Thyroid gland (tissue), 4 donors: ENCODE measurements around the gene HS6ST3. TPM values are rescaled to one million over a fixed set of nuclear protein-coding genes. Genes with fewer than 3 reads are reported as not detected.

Experiments used
- DNase-seq, 2 donors: peaks; one replicate each; pipeline ENCODE4 v3.0.0-alpha.2; 2019
- H3K27ac ChIP-seq, 3 donors: fragments of 200-600 bp; sonication (generic); 1 replicate in 2 of 3; 2 replicates in 1 of 3; pipeline ENCODE4 v1.5.1; 2016 to 2019; ENCODE audit warnings: mild to moderate bottlenecking in 1 of 3, moderate library complexity in 1 of 3
- H3K27me3 ChIP-seq: fragments of 200-600 bp; sonication (generic); one replicate; pipeline ENCODE4 v1.5.1; 2019
- H3K36me3 ChIP-seq, 2 donors: fragments of 200-600 bp; sonication (generic); one replicate each; pipeline ENCODE4 v1.5.1; 2016 to 2019
- H3K4me1 ChIP-seq, 2 donors: fragments of 200-600 bp; sonication (generic); one replicate each; pipeline ENCODE4 v1.5.1; 2017 to 2019
- H3K4me3 ChIP-seq, 3 donors: fragments of 200-600 bp; sonication (generic); replicated peaks in 1 of 3; 1 replicate in 2 of 3; 2 replicates in 1 of 3; pipeline ENCODE4 v1.5.1; 2016; ENCODE audit warnings: mild to moderate bottlenecking in 1 of 3
- H3K9me3 ChIP-seq: fragments of 200-600 bp; sonication (generic); one replicate; pipeline ENCODE4 v1.5.1; 2017
- POLR2A ChIP-seq, 2 donors: fragments of 450-650 bp; IDR thresholded peaks; one replicate each; pipeline ENCODE4 v1.6.1; 2017; ENCODE audit warnings: antibody characterized with exemption in 2 of 2, mild to moderate bottlenecking in 2 of 2, moderate library complexity in 1 of 2
- WGBS, 2 donors: methylation state at CpG; one replicate each; pipeline ENCODE4 v1.1.5; 2017; 5-methylcytosine and 5-hydroxymethylcytosine counted together
- intact Hi-C: fragments of 100-400 bp; cut with DNase I; formaldehyde crosslinking; loops from one replicate; pipeline ENCODE4 v1.15.1; 2023
- total RNA-seq, 4 donors: library from RNA; depleted of rRNA; stranded (reverse); fragments of >200 nt; gene quantifications; one replicate each; pipeline ENCODE4 v1.2.3, GENCODE V29; 2016
- TF ChIP-seq, protein P1 (sequence below), 6 experiments: fragments of 200-600 bp in 3 of 6; fragments of 450-650 bp in 3 of 6; sonication (generic) in 3 of 6; IDR thresholded peaks; one replicate each; pipeline ENCODE4 v1.5.1; 2016 to 2019; ENCODE audit warnings: antibody characterized with exemption in 6 of 6, mild to moderate bottlenecking in 2 of 6, inconsistent platforms in 1 of 6, moderate library complexity in 1 of 6

The HS6ST3 gene
- total RNA-seq, 4 donors from 2014 or later = 2.0 to 5.8 (median 5.0) TPM

DNA sequence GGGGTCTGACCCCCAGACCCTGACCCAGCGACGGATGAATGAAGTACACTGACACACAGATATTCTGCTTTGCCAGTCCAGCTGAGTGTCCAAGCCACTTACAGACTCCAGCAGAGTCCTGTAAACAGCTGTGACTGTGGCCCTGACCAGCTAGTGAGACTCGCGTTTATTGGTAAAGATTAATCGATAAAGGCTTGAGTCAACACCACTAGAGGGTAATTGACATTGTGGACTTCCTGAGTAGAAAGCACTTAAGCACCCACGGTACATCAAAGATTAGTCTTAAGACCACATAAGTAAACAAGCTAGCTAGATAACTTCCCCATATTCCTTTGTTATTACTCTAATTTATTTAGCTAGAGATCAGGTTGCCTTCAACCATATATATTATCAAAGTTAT, 758.4 kb downstream of the HS6ST3 start:
- Histone ChIP-seq H3K4me3 (no peak overlapping the region), H3K27me3 (no peaks in the 10 kb centered on the region), H3K36me3 (no peaks in the 10 kb centered on the region), H3K4me1 (peaks cover 5 to 11% of the 10 kb centered on the region in 2 donors), H3K9me3 (no peaks in the 10 kb centered on the region), H3K27ac (no peak overlapping the region)
- DNase-seq = no peak
- 64 to 67% methylated on average over 5 to 6 of the region's 6 CpGs for WGBS, 2 donors
- intact Hi-C loops = no loop called here
- TF ChIP-seq, protein P1, sequence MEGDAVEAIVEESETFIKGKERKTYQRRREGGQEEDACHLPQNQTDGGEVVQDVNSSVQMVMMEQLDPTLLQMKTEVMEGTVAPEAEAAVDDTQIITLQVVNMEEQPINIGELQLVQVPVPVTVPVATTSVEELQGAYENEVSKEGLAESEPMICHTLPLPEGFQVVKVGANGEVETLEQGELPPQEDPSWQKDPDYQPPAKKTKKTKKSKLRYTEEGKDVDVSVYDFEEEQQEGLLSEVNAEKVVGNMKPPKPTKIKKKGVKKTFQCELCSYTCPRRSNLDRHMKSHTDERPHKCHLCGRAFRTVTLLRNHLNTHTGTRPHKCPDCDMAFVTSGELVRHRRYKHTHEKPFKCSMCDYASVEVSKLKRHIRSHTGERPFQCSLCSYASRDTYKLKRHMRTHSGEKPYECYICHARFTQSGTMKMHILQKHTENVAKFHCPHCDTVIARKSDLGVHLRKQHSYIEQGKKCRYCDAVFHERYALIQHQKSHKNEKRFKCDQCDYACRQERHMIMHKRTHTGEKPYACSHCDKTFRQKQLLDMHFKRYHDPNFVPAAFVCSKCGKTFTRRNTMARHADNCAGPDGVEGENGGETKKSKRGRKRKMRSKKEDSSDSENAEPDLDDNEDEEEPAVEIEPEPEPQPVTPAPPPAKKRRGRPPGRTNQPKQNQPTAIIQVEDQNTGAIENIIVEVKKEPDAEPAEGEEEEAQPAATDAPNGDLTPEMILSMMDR (IDR thresholded peaks at IDR 0.05) = no peak
- no peak for TF ChIP-seq POLR2A (IDR thresholded peaks at IDR 0.05)

DNA sequence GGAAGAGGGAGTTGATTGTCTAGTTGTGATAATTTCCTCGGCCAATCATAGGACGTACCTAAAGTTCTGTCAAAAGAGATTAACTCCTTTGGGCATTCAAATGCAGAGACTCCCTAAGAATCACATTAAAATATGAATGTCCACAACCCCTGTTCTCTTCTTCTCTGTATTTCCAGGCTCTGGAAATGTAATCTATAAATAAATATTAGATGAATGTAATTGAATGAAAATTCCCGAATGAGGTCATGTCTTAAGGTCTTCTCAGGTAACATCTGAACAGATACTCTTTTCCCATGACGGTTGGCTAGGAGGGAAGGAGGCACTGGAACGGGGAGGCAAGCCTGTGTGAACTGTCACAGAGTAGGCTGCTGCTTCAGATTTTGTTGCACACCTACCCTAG, 759.2 kb downstream of the HS6ST3 start:
- H3K27me3 ChIP-seq = no peaks in the 10 kb centered on the region
- peaks cover 5 to 11% of the 10 kb centered on the region in 2 donors for H3K4me1 ChIP-seq
- no peak overlapping the region for H3K4me3 ChIP-seq
- WGBS, 2 donors = 87 to 95% methylated on average over 5 of the region's 5 CpGs
- H3K27ac ChIP-seq = no peak overlapping the region
- intact Hi-C loops = no loop called here
- no peaks in the 10 kb centered on the region for H3K36me3 ChIP-seq
- DNase-seq = no peak
- TF ChIP-seq, protein P1 (IDR thresholded peaks at IDR 0.05) = no peak
- H3K9me3 ChIP-seq = no peaks in the 10 kb centered on the region

DNA sequence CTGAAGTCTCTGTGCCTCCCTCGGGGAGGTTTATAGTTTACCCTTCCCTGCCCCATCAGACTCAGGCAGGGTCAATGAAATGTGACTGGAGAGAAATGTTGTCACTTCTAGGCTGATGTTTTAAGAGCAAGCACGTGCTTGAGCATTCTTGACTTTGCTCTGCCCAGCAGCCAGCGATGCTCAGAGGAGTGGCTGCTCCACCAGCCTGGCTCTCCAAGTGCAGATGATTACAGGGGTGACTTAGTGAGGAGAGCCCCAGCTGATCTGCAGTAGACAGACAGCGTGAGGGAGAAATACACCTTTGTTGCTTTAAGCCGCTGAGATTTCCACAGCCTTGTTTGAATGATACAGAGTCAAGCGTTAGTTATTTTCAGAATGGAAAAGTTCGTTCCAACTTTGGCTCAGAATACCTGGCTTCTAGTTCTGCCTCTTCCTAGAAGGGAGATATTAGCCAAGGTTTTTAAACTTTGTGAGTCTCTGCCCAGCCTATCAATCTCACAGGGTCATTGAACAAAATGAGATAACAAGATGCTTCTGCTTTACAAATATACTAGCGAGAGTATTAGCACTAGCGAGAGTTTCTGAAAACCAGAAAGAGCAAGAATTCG, 760.7 kb downstream of the HS6ST3 start:
- TF ChIP-seq, protein P1 (IDR thresholded peaks at IDR 0.05) = peak in 1 of 6 experiments; percentile 26
- no peak for TF ChIP-seq POLR2A (IDR thresholded peaks at IDR 0.05)
- Histone ChIP-seq H3K27ac (peak overlapping the region in 2 of 3 donors; percentile 56 to 89), H3K9me3 (no peaks in the 10 kb centered on the region), H3K4me3 (no peak overlapping the region), H3K27me3 (no peaks in the 10 kb centered on the region), H3K36me3 (no peaks in the 10 kb centered on the region), H3K4me1 (peaks cover 5 to 11% of the 10 kb centered on the region in 2 donors)
- intact Hi-C loops = no loop called here
- WGBS, 2 donors = 25 to 31% methylated on average over 9 to 10 of the region's 10 CpGs
- DNase-seq = peak; percentile 87 to 88

DNA sequence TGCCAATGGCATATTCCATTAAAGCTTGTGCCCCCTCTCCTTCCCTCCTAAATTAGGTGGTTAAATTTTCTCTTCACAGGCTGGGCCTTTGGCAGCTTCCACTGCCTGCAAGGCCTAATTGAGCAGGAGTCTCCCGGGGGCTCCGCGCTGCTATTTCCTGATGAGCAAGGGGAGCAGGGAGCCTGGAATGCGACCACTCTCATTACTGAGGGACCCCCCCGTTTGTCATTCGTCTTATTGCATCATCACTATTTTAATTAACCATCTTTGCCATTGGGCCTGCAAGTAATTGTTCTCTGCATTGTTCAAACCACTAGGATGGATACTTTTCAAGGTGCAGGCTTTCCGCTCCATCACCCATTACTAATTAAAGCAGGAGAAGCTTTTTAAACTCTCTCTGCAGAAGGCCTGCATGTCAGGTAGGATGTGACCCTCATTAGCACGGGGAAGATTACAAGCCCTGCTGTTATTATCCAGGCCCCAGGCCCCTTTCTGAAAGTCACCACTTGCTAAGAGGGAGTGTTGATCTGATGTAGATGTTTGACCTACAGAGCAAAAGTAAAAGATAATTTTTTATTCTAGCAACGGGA, 762.0 kb downstream of the HS6ST3 start:
- TF ChIP-seq POLR2A (IDR thresholded peaks at IDR 0.05) = no peak
- TF ChIP-seq, protein P1 (IDR thresholded peaks at IDR 0.05) = no peak
- WGBS, 2 donors = 80% methylated on average over 9 of the region's 9 CpGs
- DNase-seq = no peak
- Histone ChIP-seq H3K27me3 (no peaks in the 10 kb centered on the region), H3K27ac (no peak overlapping the region), H3K9me3 (no peaks in the 10 kb centered on the region), H3K4me1 (peaks cover 5 to 11% of the 10 kb centered on the region in 2 donors), H3K36me3 (no peaks in the 10 kb centered on the region), H3K4me3 (no peak overlapping the region)
- intact Hi-C loops = no loop called here

DNA sequence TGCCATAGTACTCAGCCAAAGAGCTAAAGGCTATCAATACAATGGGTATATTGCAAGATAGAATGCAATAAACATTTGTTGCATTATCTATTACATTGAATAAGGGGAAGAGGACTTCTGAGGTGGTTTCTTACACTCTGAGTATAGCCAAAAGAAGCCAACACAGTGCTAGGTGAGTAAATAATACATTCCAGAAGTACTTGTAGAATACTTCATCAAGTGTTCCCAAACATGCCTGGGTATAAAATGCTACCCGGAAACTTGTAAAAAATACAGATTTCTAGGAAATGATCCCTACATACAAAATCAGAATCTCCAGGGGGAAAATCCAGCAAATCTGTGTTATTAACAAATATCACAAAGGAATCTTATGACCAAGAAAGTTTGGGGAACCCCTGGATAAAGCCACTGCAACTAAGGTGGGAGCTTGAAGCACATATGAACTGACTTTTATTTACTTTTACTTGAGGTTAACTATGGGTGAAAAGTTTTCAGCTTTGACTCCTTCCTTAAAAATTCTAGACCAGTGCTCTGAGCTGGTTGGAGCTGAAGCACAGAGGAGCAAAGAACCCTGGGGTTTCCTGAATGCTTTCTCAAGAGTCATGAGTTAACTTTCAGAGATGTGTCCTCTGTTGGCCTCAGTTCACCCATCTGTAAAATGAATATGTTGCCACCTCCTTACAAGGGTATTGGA, 768.4 kb downstream of the HS6ST3 start:
- Histone ChIP-seq H3K27ac (no peak overlapping the region), H3K27me3 (no peaks in the 10 kb centered on the region), H3K4me1 (peaks cover 0 to 5% of the 10 kb centered on the region in 2 donors), H3K36me3 (no peaks in the 10 kb centered on the region), H3K9me3 (no peaks in the 10 kb centered on the region), H3K4me3 (no peak overlapping the region)
- no peak for DNase-seq
- intact Hi-C loops = no loop called here
- TF ChIP-seq, protein P1 (IDR thresholded peaks at IDR 0.05) = no peak
- no peak for TF ChIP-seq POLR2A (IDR thresholded peaks at IDR 0.05)
- 49 to 66% methylated on average over 1 of the region's 1 CpG for WGBS, 2 donors
